GM10248 (cell line): ENCODE results near the gene KCTD17.
"Not testable (repeated sequence)": the region's sequence is repeated elsewhere in the genome, so short reads cannot be mapped to it uniquely, and the experiment has no call there.

Experiments
- CTCF ChIA-PET: fragments of 300-600 bp; sonication (Branson Sonifier 250); formaldehyde crosslinking; extraction: SDS; loops from one replicate; lab custom pipeline; 2021; ENCODE audit warnings: antibody characterized with exemption; lab: Yijun Ruan, JAX
- POLR2A ChIA-PET: fragments of 350-650 bp; sonication (Branson Sonifier 250); formaldehyde crosslinking; extraction: SDS; loops from one replicate; lab custom pipeline; 2020; ENCODE audit warnings: antibody characterized with exemption; lab: Yijun Ruan, JAX
- DNase-seq: peaks from one replicate; pipeline ENCODE4 v3.0.0; 2012; ENCODE audit errors: extremely low spot score
- CTCF ChIP-seq: IDR thresholded peaks from 2 replicates; pipeline ENCODE4 v1.5.1; 2012; ENCODE audit warnings: mild to moderate bottlenecking, low read depth; ENCODE audit errors: extremely low read depth, missing control alignments, control extremely low read depth

The KCTD17 gene

DNA sequence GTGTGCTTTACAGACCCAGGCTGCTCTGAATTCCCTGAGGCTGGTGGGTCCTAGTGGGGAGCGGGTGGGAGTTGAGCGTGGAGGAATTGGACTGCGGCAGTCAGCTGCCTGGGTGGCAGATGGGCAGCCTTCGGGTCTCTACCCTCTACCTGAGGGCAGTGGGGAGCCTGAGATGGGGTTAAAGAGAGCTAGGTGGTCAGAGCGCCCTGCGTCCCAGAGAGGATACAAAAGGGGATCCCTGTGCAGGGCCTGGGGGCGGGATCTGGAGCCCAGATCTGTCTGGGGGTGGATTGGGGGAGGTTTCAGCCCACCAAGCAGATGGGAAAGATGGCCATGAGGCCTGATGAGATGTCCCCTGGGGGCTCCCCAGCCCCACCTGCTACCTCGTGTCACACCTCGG lies 18.2 kb downstream of the KCTD17 start:
- POLR2A ChIA-PET: no interaction called here
- TF ChIP-seq CTCF: no peak
- CTCF ChIA-PET: interaction anchor here (0.9 to 2.4 kb wide), 2 partner anchors 25 to 128 kb away, joined by 3 to 9 read pairs; no protein-coding TSS in a partner anchor
- no peak for DNase-seq

- POLR2A ChIA-PET: interaction anchor here (0.5 kb wide), 1 partner anchor 1593 kb away, joined by 3 read pairs; no protein-coding TSS in a partner anchor
- CTCF ChIA-PET: interaction anchor here (2.4 kb wide), 1 partner anchor 26 kb away, joined by 9 read pairs; no protein-coding TSS in a partner anchor
- no peak for TF ChIP-seq CTCF
- DNase-seq: no peak
These were observed 18.8 kb downstream of the KCTD17 start for GRCh38 chr22:37070334-37070733.

DNA sequence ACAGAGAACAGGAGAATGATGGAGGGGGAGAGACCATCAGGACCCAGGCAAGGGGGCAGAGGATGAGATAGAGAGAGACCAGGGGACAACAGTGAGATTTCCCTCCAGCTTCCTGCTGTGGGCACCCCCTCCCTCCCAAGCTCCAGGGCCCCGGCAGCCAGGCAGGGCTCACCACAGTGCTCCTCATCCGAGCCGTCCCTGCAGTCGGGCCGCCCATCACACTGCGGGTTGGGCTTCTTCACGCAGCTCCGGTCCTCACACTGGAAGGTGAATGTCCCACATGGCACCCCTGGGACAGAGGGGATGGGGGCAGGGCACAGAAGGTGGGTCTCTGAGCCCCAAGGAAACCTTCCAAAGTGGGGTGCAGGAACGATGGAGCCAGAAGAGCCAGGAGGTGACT lies 19.2 kb downstream of the KCTD17 start:
- ChIA-PET CTCF (interaction anchor here (1.2 to 2.4 kb wide), 2 partner anchors 26 to 129 kb away, joined by 4 to 9 read pairs; no protein-coding TSS in a partner anchor), POLR2A (interaction anchor here (0.5 kb wide), 1 partner anchor 1592 kb away, joined by 3 read pairs; no protein-coding TSS in a partner anchor)
- TF ChIP-seq CTCF: no peak
- DNase-seq: no peak

DNA sequence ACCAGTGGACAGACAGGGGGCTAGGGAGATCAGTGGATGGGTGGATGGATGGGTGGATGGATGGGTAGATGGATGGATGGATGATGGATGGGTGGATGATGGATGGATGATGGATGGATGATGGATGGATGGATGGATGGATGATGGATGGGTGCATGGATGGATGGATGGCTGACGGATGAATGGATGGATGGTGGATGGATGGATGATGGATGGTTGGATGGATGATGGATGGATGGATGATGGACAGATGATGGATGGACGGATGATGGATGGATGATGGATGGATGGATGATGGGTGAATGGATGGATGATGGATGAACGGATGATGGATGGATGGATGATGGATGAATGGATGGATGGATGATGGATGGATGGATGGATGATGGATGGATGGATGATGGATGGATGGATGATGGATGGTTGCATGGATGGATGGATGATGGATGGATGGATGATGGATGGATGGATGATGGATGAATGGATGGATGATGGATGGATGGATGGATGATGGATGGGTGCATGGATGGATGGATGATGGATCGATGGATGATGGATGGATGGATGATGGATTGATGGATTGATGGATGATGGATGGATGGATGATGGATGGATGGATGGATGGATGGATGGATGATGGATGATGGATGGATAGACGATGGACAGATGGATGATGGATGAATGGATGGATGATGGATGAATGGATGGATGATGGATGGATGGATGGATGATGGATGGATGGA lies 20.5 kb downstream of the KCTD17 start:
- DNase-seq, POLR2A ChIA-PET: not testable (repeated sequence)
- CTCF ChIA-PET: interaction anchor here (1.2 kb wide), 1 partner anchor 128 kb away, joined by 4 read pairs; no protein-coding TSS in a partner anchor

- ChIA-PET CTCF (no interaction called here), POLR2A (no interaction called here)
- TF ChIP-seq CTCF: no peak
- DNase-seq: no peak
These were observed 21.1 kb downstream of the KCTD17 start for GRCh38 chr22:37072673-37073072.

- no peak for DNase-seq
- ChIA-PET POLR2A (no interaction called here), CTCF (no interaction called here)
- TF ChIP-seq CTCF: no peak
These were observed 23.0 kb downstream of the KCTD17 start for GRCh38 chr22:37074537-37074936.

- CTCF ChIA-PET: interaction anchor here (2.5 to 2.8 kb wide), 2 partner anchors 13 to 124 kb away, joined by 12 to 37 read pairs; no protein-coding TSS in a partner anchor
- no peak for DNase-seq
- no peak for TF ChIP-seq CTCF
- POLR2A ChIA-PET: no interaction called here
These were observed 23.5 kb downstream of the KCTD17 start for GRCh38 chr22:37075046-37075445.
